ENCODE data around the gene BCLAF1. TPM values are rescaled to one million over a fixed set of nuclear protein-coding genes. Genes with fewer than 3 reads are reported as not detected.

BCLAF1 gene
- total and polyA plus RNA-seq, 2 of the 8 experiments (the other 6 are each of a cell fraction or from before 2014, with no cell fraction given): 30.5 to 230 TPM

- TF ChIP-seq, protein P1, sequence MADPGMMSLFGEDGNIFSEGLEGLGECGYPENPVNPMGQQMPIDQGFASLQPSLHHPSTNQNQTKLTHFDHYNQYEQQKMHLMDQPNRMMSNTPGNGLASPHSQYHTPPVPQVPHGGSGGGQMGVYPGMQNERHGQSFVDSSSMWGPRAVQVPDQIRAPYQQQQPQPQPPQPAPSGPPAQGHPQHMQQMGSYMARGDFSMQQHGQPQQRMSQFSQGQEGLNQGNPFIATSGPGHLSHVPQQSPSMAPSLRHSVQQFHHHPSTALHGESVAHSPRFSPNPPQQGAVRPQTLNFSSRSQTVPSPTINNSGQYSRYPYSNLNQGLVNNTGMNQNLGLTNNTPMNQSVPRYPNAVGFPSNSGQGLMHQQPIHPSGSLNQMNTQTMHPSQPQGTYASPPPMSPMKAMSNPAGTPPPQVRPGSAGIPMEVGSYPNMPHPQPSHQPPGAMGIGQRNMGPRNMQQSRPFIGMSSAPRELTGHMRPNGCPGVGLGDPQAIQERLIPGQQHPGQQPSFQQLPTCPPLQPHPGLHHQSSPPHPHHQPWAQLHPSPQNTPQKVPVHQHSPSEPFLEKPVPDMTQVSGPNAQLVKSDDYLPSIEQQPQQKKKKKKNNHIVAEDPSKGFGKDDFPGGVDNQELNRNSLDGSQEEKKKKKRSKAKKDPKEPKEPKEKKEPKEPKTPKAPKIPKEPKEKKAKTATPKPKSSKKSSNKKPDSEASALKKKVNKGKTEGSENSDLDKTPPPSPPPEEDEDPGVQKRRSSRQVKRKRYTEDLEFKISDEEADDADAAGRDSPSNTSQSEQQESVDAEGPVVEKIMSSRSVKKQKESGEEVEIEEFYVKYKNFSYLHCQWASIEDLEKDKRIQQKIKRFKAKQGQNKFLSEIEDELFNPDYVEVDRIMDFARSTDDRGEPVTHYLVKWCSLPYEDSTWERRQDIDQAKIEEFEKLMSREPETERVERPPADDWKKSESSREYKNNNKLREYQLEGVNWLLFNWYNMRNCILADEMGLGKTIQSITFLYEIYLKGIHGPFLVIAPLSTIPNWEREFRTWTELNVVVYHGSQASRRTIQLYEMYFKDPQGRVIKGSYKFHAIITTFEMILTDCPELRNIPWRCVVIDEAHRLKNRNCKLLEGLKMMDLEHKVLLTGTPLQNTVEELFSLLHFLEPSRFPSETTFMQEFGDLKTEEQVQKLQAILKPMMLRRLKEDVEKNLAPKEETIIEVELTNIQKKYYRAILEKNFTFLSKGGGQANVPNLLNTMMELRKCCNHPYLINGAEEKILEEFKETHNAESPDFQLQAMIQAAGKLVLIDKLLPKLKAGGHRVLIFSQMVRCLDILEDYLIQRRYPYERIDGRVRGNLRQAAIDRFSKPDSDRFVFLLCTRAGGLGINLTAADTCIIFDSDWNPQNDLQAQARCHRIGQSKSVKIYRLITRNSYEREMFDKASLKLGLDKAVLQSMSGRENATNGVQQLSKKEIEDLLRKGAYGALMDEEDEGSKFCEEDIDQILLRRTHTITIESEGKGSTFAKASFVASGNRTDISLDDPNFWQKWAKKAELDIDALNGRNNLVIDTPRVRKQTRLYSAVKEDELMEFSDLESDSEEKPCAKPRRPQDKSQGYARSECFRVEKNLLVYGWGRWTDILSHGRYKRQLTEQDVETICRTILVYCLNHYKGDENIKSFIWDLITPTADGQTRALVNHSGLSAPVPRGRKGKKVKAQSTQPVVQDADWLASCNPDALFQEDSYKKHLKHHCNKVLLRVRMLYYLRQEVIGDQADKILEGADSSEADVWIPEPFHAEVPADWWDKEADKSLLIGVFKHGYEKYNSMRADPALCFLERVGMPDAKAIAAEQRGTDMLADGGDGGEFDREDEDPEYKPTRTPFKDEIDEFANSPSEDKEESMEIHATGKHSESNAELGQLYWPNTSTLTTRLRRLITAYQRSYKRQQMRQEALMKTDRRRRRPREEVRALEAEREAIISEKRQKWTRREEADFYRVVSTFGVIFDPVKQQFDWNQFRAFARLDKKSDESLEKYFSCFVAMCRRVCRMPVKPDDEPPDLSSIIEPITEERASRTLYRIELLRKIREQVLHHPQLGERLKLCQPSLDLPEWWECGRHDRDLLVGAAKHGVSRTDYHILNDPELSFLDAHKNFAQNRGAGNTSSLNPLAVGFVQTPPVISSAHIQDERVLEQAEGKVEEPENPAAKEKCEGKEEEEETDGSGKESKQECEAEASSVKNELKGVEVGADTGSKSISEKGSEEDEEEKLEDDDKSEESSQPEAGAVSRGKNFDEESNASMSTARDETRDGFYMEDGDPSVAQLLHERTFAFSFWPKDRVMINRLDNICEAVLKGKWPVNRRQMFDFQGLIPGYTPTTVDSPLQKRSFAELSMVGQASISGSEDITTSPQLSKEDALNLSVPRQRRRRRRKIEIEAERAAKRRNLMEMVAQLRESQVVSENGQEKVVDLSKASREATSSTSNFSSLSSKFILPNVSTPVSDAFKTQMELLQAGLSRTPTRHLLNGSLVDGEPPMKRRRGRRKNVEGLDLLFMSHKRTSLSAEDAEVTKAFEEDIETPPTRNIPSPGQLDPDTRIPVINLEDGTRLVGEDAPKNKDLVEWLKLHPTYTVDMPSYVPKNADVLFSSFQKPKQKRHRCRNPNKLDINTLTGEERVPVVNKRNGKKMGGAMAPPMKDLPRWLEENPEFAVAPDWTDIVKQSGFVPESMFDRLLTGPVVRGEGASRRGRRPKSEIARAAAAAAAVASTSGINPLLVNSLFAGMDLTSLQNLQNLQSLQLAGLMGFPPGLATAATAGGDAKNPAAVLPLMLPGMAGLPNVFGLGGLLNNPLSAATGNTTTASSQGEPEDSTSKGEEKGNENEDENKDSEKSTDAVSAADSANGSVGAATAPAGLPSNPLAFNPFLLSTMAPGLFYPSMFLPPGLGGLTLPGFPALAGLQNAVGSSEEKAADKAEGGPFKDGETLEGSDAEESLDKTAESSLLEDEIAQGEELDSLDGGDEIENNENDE (IDR thresholded peaks at IDR 0.05; ENCODE audit: insufficient replicate concordance, low read length): no peak
- TF ChIP-seq PHF8 (conservative IDR thresholded peaks at IDR 0.05; ENCODE audit: low read depth, low read length) (no peak), TAF7 (optimal IDR thresholded peaks at IDR 0.05; ENCODE audit: borderline replicate concordance, low read depth, low read length) (no peak), JUN (IDR thresholded peaks at IDR 0.05; ENCODE audit: low read depth, low read length) (no peak), POU5F1 (IDR thresholded peaks at IDR 0.05; ENCODE audit: low read depth, low read length) (no peak), RAD21 (IDR thresholded peaks at IDR 0.05 in 1 of 2, conservative IDR thresholded peaks at IDR 0.05 in 1 of 2; ENCODE audit: low read depth in 2 of 2, low read length in 2 of 2) (no peak), CREB1 (IDR thresholded peaks at IDR 0.05) (no peak), SP4 (IDR thresholded peaks at IDR 0.05; ENCODE audit: low read length) (no peak; the same call in 1 of the 2 replicates), EZH2 (IDR thresholded peaks at IDR 0.05; ENCODE audit: low read depth, low read length, severe bottlenecking) (no peak)
- TF ChIP-seq, protein P2, sequence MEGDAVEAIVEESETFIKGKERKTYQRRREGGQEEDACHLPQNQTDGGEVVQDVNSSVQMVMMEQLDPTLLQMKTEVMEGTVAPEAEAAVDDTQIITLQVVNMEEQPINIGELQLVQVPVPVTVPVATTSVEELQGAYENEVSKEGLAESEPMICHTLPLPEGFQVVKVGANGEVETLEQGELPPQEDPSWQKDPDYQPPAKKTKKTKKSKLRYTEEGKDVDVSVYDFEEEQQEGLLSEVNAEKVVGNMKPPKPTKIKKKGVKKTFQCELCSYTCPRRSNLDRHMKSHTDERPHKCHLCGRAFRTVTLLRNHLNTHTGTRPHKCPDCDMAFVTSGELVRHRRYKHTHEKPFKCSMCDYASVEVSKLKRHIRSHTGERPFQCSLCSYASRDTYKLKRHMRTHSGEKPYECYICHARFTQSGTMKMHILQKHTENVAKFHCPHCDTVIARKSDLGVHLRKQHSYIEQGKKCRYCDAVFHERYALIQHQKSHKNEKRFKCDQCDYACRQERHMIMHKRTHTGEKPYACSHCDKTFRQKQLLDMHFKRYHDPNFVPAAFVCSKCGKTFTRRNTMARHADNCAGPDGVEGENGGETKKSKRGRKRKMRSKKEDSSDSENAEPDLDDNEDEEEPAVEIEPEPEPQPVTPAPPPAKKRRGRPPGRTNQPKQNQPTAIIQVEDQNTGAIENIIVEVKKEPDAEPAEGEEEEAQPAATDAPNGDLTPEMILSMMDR (IDR thresholded peaks at IDR 0.05; ENCODE audit: control extremely low read depth in 1 of 3, insufficient read depth in 1 of 3, low read depth in 1 of 3, low read length in 3 of 3): no peak
Observed at GRCh38 chr6:136289327-136289578, 393 bp downstream of the BCLAF1 start (continued).

All from H1 (cell line).